ENCODE results near the gene OR8I2. TPM values are rescaled to one million over a fixed set of nuclear protein-coding genes. Genes with fewer than 3 reads are reported as not detected.

Gene OR8I2
- total RNA-seq (2022; extraction: Qiagen RNA extraction), result not detected in 5 replicates

DNA sequence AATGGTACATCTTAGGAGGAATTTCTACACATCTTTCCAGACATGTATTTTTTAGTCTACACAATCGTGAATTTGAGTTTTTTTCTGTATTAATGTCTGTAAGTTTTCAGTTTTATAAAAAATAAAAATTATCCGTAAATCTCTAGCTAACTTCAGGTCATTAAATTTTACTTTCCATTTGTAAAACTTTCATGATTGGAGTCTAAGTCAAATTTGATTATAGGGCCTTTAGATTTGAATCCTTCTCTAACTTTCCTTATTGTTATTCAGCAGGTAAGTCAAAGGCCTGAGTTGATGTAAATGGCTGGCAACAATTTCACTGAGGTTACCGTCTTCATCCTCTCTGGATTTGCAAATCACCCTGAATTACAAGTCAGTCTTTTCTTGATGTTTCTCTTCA is at the start of gene OR8I2:
TSS of gene OR8I2 (plus strand) at position 301 of the 400 bp plus-strand sequence. CDS start at position 301, 0 bp downstream.

DNA sequence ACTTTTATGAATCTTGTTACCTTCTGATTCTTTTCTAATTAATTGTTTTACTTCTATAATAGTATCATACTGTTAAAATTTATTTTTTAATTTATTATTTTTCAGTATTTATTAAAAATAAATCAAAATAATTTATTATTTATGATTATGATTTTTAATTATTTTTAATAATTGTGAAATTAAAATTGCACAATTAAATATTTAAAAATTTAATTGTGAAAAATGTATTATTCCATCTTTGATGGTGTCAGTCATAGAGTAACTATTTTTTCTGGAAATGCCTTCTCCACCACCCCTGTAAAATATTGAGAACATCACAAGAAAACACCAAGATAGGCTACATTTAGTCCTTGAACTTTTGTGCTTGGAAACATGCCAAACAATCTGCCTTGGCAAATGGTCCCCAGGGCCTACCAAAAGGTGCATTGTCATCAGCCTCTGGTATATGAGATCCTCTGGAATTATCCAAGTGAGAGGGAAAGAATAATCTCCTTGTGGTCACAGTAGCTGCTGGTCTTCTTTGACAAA is 10.2 kb downstream of the OR8I2 start, which contains the start of gene OR8H2:
TSS of gene OR8H2 (plus strand) at position 478 of the 528 bp plus-strand sequence. CDS start 1,356 bp downstream, outside the sequence.

DNA sequence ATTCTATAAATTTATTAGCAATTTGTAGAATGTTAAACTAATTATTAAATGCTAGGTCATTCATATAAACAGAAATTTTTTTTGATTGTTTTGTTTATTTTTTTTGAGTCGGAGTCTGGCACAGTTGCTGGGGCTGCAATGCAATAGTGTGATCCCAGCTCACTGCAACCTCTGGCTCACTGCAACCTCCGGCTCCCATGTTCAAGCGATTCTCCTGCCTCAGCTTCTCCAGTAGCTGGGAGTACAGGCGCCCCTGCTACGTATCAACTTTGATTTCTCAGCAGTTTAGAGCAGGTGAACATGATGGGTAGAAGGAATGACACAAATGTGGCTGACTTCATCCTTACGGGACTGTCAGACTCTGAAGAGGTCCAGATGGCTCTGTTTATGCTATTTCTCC is 29.0 kb downstream of the OR8I2 start, which contains the start of gene OR8H3:
TSS of gene OR8H3 (plus strand) at position 301 of the 400 bp plus-strand sequence. CDS start at position 301, 0 bp downstream.

DNA sequence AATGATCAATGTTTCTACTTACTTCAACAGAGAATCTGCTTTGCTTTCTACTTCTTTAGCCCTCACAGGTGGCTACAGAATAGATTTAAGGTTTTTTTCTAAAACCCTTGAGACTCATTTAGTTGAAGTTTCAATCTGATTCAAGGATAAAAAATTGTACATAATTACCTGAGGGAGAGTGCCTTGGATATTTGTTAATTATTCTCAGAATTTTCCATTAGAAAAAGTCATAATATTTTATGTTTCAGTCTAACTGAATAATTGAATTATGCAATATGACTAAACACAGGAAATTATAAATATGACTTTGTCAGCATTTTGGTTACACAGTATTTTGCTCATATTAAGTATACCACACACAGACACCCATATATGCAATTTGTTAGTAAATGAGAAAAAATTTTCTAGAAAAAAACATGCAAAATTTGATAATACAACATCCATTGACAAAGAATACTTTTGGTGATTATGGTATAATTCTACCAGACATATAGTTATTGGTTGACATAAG is 47.1 kb downstream of the OR8I2 start, which contains the start of gene OR8J3:
TSS of gene OR8J3 (minus strand) at position 51 of the 511 bp plus-strand sequence. CDS start 2,483 bp downstream, outside the sequence.

Other genes starting within 250 kb of the OR8I2 start
- gene TRIM51, start 210.0 kb upstream of the OR8I2 start, total RNA-seq (2022; extraction: Qiagen RNA extraction), result not detected in 5 replicates
- gene OR5W2, start 178.7 kb upstream of the OR8I2 start, total RNA-seq (2022; extraction: Qiagen RNA extraction), result not detected in 5 replicates
- gene OR5I1, start 156.9 kb upstream of the OR8I2 start, total RNA-seq (2022; extraction: Qiagen RNA extraction), result not detected in 5 replicates
- not detected in 5 replicates for gene OR10AG1, start 123.4 kb upstream of the OR8I2 start, total RNA-seq (2022; extraction: Qiagen RNA extraction)
- gene OR5F1, start 98.7 kb upstream of the OR8I2 start, total RNA-seq (2022; extraction: Qiagen RNA extraction), result not detected in 5 replicates
- not detected in 5 replicates for gene OR5AS1, start 65.7 kb upstream of the OR8I2 start, total RNA-seq (2022; extraction: Qiagen RNA extraction)
- gene OR8H2, start 10.4 kb downstream of the OR8I2 start, total RNA-seq (2022; extraction: Qiagen RNA extraction), result not detected in 5 replicates
- gene OR8H3, start 29.1 kb downstream of the OR8I2 start, total RNA-seq (2022; extraction: Qiagen RNA extraction), result not detected in 5 replicates
- not detected in 5 replicates for gene OR8J3, start 46.9 kb downstream of the OR8I2 start, total RNA-seq (2022; extraction: Qiagen RNA extraction)
- not detected in 5 replicates for gene OR8K5, start 67.0 kb downstream of the OR8I2 start, total RNA-seq (2022; extraction: Qiagen RNA extraction)
- gene OR5J2, start 83.3 kb downstream of the OR8I2 start, total RNA-seq (2022; extraction: Qiagen RNA extraction), result not detected in 5 replicates
- not detected in 5 replicates for gene OR5T2, start 140.9 kb downstream of the OR8I2 start, total RNA-seq (2022; extraction: Qiagen RNA extraction)
- not detected in 5 replicates for gene OR5T3, start 158.9 kb downstream of the OR8I2 start, total RNA-seq (2022; extraction: Qiagen RNA extraction)
- not detected in 5 replicates for gene OR5T1, start 180.8 kb downstream of the OR8I2 start, total RNA-seq (2022; extraction: Qiagen RNA extraction)
- not detected in 5 replicates for gene OR8H1, start 198.9 kb downstream of the OR8I2 start, total RNA-seq (2022; extraction: Qiagen RNA extraction)
- not detected in 5 replicates for gene OR8K3, start 221.8 kb downstream of the OR8I2 start, total RNA-seq (2022; extraction: Qiagen RNA extraction)

Measured in A549 treated with CORT108297 at 1 μM for 4 hours (cell line).